ENCODE data around the gene INPP5D. TPM values are rescaled to one million over a fixed set of nuclear protein-coding genes. Genes with fewer than 3 reads are reported as not detected.

Gene INPP5D
- polyA plus RNA-seq, 1 of the 3 experiments (the other 2 are of a cell fraction) = 1.3 TPM

DNA sequence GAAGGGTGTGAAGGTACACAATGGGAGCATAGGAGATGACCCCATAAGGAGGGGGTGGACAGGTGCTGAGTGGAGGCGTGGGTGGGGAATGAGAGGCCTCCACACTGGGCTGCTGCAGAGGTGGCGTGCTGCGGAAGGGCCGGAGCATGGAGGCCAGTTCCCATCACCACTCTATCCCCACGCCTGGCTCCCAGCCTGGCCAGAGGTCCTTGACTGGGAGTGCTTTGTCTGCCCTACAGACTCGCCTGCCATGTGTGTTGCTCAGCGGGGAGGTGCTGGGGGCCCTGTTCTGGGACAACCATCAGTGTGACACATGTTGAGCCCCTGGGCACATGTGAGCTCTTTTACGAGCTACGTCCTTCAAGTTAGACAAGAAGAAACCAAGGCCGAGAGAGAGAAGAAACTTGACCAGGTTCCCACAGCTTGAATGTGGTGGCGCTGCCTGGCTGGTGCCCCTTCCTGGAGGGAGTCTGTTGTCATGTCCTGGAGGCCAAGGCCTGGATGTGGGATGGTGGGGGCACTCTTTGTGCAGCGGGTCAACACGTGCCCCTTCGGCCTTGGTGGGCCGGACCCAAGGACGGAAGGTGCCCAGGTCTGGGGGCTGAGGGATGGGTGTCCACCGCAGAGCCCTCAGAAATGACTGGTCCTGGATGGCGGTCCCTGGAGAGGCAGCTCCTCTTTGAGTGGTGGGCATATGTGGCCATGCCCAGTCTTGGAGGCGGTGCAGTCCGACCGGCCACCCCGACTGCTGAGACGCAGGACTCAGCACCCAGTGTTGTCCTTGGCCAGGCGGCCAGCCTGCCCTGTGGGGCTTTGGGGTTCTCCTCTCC is 1.2 kb upstream of the INPP5D start:
- Histone ChIP-seq H3K9ac (no peak overlapping the region), H4K20me1 (ENCODE audit: insufficient read depth) (no peaks in the 10 kb centered on the region), H3K79me2 (ENCODE audit: insufficient read depth) (no peaks in the 10 kb centered on the region), H3K4me3 (ENCODE audit: low read depth in 2 of 2, low read length in 1 of 2) (no peak overlapping the region), H3K36me3 (replicated peaks in 1 of 2; ENCODE audit: control insufficient read depth in 1 of 2, insufficient read depth in 2 of 2, low read length in 1 of 2) (no peaks in the 10 kb centered on the region), H3K27me3 (ENCODE audit: insufficient read depth) (no peaks in the 10 kb centered on the region), H3K9me3 (no peaks in the 10 kb centered on the region), H3F3A (replicated peaks; ENCODE audit: insufficient read depth) (no peaks in the 10 kb centered on the region), H3K27ac (ENCODE audit: low read depth in 2 of 2, low read length in 1 of 2) (no peak overlapping the region), H2AFZ (ENCODE audit: low read depth) (no peak overlapping the region), H3K4me1 (ENCODE audit: control insufficient read depth in 1 of 2, insufficient read depth in 2 of 2, low read depth in 1 of 2, low read length in 1 of 2) (peaks cover 0 to 35% of the 10 kb centered on the region in 2 experiments; a peak in 1 of 4 replicates), H3K4me2 (no peak overlapping the region), H3K9me2 (no peaks in the 10 kb centered on the region)
- 80% methylated on average over 12 of the region's 24 CpGs for WGBS (ENCODE audit: low lambda C conversion rate)
- DNase-seq = no peak
- TF ChIP-seq GATA2 (CRISPR knock-in tag; IDR thresholded peaks at IDR 0.05) (no peak), POLR2AphosphoS5 (IDR thresholded peaks at IDR 0.05; ENCODE audit: low read depth, low read length) (no peak), NFIC (IDR thresholded peaks at IDR 0.05; ENCODE audit: borderline replicate concordance) (no peak), ELF1 (IDR thresholded peaks at IDR 0.05) (no peak), NRF1 (IDR thresholded peaks at IDR 0.05; ENCODE audit: low read depth, low read length) (no peak), MEF2A (IDR thresholded peaks at IDR 0.05; ENCODE audit: borderline replicate concordance, low read depth) (no peak), SMC3 (IDR thresholded peaks at IDR 0.05; ENCODE audit: low read depth, low read length) (no peak), SIN3A (IDR thresholded peaks at IDR 0.05; ENCODE audit: borderline replicate concordance, low read depth, low read length) (no peak), RAD21 (IDR thresholded peaks at IDR 0.05; ENCODE audit: low read length) (no peak), FOXM1 (IDR thresholded peaks at IDR 0.05; ENCODE audit: low read depth) (no peak), RFX5 (IDR thresholded peaks at IDR 0.05; ENCODE audit: low read length) (no peak), TEAD4 (IDR thresholded peaks at IDR 0.05; ENCODE audit: borderline replicate concordance, insufficient read depth) (no peak), CHD2 (IDR thresholded peaks at IDR 0.05; ENCODE audit: low read length, partially characterized antibody) (no peak), FOXJ3 (CRISPR knock-in tag; IDR thresholded peaks at IDR 0.05) (no peak)
- TF ChIP-seq, protein P1, sequence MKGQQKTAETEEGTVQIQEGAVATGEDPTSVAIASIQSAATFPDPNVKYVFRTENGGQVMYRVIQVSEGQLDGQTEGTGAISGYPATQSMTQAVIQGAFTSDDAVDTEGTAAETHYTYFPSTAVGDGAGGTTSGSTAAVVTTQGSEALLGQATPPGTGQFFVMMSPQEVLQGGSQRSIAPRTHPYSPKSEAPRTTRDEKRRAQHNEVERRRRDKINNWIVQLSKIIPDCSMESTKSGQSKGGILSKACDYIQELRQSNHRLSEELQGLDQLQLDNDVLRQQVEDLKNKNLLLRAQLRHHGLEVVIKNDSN (IDR thresholded peaks at IDR 0.05; ENCODE audit: borderline replicate concordance, low read depth) = no peak
- TF ChIP-seq, protein P2, sequence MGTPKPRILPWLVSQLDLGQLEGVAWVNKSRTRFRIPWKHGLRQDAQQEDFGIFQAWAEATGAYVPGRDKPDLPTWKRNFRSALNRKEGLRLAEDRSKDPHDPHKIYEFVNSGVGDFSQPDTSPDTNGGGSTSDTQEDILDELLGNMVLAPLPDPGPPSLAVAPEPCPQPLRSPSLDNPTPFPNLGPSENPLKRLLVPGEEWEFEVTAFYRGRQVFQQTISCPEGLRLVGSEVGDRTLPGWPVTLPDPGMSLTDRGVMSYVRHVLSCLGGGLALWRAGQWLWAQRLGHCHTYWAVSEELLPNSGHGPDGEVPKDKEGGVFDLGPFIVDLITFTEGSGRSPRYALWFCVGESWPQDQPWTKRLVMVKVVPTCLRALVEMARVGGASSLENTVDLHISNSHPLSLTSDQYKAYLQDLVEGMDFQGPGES (IDR thresholded peaks at IDR 0.05; ENCODE audit: low read depth, low read length) = no peak
- TF ChIP-seq, protein P3, sequence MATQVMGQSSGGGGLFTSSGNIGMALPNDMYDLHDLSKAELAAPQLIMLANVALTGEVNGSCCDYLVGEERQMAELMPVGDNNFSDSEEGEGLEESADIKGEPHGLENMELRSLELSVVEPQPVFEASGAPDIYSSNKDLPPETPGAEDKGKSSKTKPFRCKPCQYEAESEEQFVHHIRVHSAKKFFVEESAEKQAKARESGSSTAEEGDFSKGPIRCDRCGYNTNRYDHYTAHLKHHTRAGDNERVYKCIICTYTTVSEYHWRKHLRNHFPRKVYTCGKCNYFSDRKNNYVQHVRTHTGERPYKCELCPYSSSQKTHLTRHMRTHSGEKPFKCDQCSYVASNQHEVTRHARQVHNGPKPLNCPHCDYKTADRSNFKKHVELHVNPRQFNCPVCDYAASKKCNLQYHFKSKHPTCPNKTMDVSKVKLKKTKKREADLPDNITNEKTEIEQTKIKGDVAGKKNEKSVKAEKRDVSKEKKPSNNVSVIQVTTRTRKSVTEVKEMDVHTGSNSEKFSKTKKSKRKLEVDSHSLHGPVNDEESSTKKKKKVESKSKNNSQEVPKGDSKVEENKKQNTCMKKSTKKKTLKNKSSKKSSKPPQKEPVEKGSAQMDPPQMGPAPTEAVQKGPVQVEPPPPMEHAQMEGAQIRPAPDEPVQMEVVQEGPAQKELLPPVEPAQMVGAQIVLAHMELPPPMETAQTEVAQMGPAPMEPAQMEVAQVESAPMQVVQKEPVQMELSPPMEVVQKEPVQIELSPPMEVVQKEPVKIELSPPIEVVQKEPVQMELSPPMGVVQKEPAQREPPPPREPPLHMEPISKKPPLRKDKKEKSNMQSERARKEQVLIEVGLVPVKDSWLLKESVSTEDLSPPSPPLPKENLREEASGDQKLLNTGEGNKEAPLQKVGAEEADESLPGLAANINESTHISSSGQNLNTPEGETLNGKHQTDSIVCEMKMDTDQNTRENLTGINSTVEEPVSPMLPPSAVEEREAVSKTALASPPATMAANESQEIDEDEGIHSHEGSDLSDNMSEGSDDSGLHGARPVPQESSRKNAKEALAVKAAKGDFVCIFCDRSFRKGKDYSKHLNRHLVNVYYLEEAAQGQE (IDR thresholded peaks at IDR 0.05; ENCODE audit: low read depth, low read length) = no peak
- TF ChIP-seq, protein P4, sequence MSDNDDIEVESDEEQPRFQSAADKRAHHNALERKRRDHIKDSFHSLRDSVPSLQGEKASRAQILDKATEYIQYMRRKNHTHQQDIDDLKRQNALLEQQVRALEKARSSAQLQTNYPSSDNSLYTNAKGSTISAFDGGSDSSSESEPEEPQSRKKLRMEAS (IDR thresholded peaks at IDR 0.05; ENCODE audit: low read depth) = no peak
- ChIA-PET CTCF (interaction anchor here (0.8 to 2.0 kb wide), 2 partner anchors 30 to 192 kb away, joined by 3 to 6 read pairs; partner anchors contain the start of gene ATG16L1), POLR2A (no interaction called here)
